SK-N-DZ (cell line): ENCODE data around the gene SNX30.

Experiments
- DNase-seq: peaks from one replicate; pipeline ENCODE4 v3.0.0-alpha.2; 2015; ENCODE audit warnings: low spot score

The SNX30 gene

GRCh38 chr9:112819635-112820496 lies 69.3 kb downstream of the SNX30 start:
- DNase-seq: peak; percentile 54

GRCh38 chr9:112820881-112821280 lies 70.3 kb downstream of the SNX30 start:
- no peak for DNase-seq

GRCh38 chr9:112822618-112823017 lies 72.1 kb downstream of the SNX30 start:
- DNase-seq: no peak

GRCh38 chr9:112823257-112823656 lies 72.7 kb downstream of the SNX30 start:
- no peak for DNase-seq

- no peak for DNase-seq
These were observed 80.8 kb downstream of the SNX30 start for GRCh38 chr9:112831281-112831851.

- DNase-seq: no peak
These were observed 81.4 kb downstream of the SNX30 start for GRCh38 chr9:112831969-112832368.

GRCh38 chr9:112833081-112833480 lies 82.5 kb downstream of the SNX30 start:
- DNase-seq: no peak

- no peak for DNase-seq
These were observed 85.8 kb downstream of the SNX30 start for GRCh38 chr9:112836394-112836793.

GRCh38 chr9:112838342-112838741 lies 87.8 kb downstream of the SNX30 start:
- DNase-seq: no peak

- no peak for DNase-seq
These were observed 88.8 kb downstream of the SNX30 start for GRCh38 chr9:112839331-112839730.

- no peak for DNase-seq
These were observed 90.7 kb downstream of the SNX30 start for GRCh38 chr9:112841261-112841660.

- no peak for DNase-seq
These were observed 92.0 kb downstream of the SNX30 start for GRCh38 chr9:112842555-112842954.

- peak; percentile 39 for DNase-seq
These were observed 94.4 kb downstream of the SNX30 start for GRCh38 chr9:112844771-112845542.

GRCh38 chr9:112846528-112847488 lies 96.2 kb downstream of the SNX30 start:
- no peak for DNase-seq

GRCh38 chr9:112848316-112849151 lies 98.0 kb downstream of the SNX30 start:
- no peak for DNase-seq

- no peak for DNase-seq
These were observed 98.9 kb downstream of the SNX30 start for GRCh38 chr9:112849363-112849922.

GRCh38 chr9:112850840-112851239 lies 100.3 kb downstream of the SNX30 start:
- DNase-seq: no peak

- no peak for DNase-seq
These were observed 102.4 kb downstream of the SNX30 start for GRCh38 chr9:112852741-112853504.

- no peak for DNase-seq
These were observed 103.5 kb downstream of the SNX30 start for GRCh38 chr9:112853882-112854585.
